Upper lobe of left lung (tissue), 6 donors: ENCODE measurements around the gene PHF1. TPM values are rescaled to one million over a fixed set of nuclear protein-coding genes. Genes with fewer than 3 reads are reported as not detected.

Source experiments
- ATAC-seq, 2 donors: fragments of 200-7000 bp; cut with Tn5 transposase; one replicate each; pipeline ENCODE4 v1.9.1; 2022; ENCODE audit warnings: mild to moderate bottlenecking in 2 of 2, moderate library complexity in 2 of 2; ENCODE audit not compliant: low FRiP score in 2 of 2
- DNase-seq, 2 donors: peaks; one replicate each; pipeline ENCODE4 v3.0.0-alpha.2; 2019 to 2020
- H3K27ac ChIP-seq, 4 donors: fragments of 200-600 bp; sonication (generic); one replicate each; pipeline ENCODE4 v1.5.1; 2016 to 2019
- H3K27me3 ChIP-seq, 4 donors: fragments of 200-600 bp; sonication (generic); one replicate each; pipeline ENCODE4 v1.5.1; 2017 to 2019
- H3K36me3 ChIP-seq, 4 donors: fragments of 200-600 bp; sonication (generic); one replicate each; pipeline ENCODE4 v1.5.1; 2016 to 2019
- H3K4me1 ChIP-seq, 4 donors: fragments of 200-600 bp; sonication (generic); one replicate each; pipeline ENCODE4 v1.5.1; 2018 to 2019
- H3K4me3 ChIP-seq, 4 donors: fragments of 200-600 bp; sonication (generic); one replicate each; pipeline ENCODE4 v1.5.1; 2017 to 2019; ENCODE audit warnings: mild to moderate bottlenecking in 2 of 4, moderate library complexity in 1 of 4
- H3K9me3 ChIP-seq, 4 donors: fragments of 200-600 bp; sonication (generic); one replicate each; pipeline ENCODE4 v1.5.1; 2018 to 2019
- CTCF ChIP-seq, 6 experiments: fragments of 450-650 bp in 4 of 6; fragments of 200-600 bp in 2 of 6; sonication (generic) in 2 of 6; IDR thresholded peaks; one replicate each; pipeline ENCODE4 v1.5.1; 2016 to 2019; ENCODE audit warnings: antibody characterized with exemption in 6 of 6
- EP300 ChIP-seq, 4 donors: sonication (generic); formaldehyde crosslinking; IDR thresholded peaks; one replicate each; pipeline ENCODE4 v1.5.1; 2017; ENCODE audit warnings: antibody characterized with exemption in 4 of 4, control low read depth in 2 of 4
- POLR2A ChIP-seq, 4 donors: fragments of 450-650 bp; IDR thresholded peaks; one replicate each; pipeline ENCODE4 v1.5.1; 2016 to 2017; ENCODE audit warnings: antibody characterized with exemption in 4 of 4, mild to moderate bottlenecking in 2 of 4
- POLR2AphosphoS5 ChIP-seq, 2 donors: sonication (generic); formaldehyde crosslinking; IDR thresholded peaks; one replicate each; pipeline ENCODE4 v1.5.1; 2017; ENCODE audit warnings: antibody characterized with exemption in 2 of 2
- WGBS, 2 donors: methylation state at CpG; one replicate each; pipeline ENCODE4 v1.1.5; 2017 to 2018; 5-methylcytosine and 5-hydroxymethylcytosine counted together
- total RNA-seq, 6 donors: library from RNA; depleted of rRNA in 4 of 6; stranded (reverse); fragments of >200 nt in 4 of 6; gene quantifications; one replicate each; pipeline versions ENCODE4 v1.1.0 to v1.2.1, GENCODE V29; 2016 to 2021
- donor health status: DM: no; HTN: no; CAD: no; lungs with moderate emphysema.
- donor health status: DM: no; HTN: yes; CAD: no; lungs with severe emphysema.

Gene PHF1
- total RNA-seq, 6 donors from 2014 or later, result 61.7 to 150 (median 65.5) TPM

DNA sequence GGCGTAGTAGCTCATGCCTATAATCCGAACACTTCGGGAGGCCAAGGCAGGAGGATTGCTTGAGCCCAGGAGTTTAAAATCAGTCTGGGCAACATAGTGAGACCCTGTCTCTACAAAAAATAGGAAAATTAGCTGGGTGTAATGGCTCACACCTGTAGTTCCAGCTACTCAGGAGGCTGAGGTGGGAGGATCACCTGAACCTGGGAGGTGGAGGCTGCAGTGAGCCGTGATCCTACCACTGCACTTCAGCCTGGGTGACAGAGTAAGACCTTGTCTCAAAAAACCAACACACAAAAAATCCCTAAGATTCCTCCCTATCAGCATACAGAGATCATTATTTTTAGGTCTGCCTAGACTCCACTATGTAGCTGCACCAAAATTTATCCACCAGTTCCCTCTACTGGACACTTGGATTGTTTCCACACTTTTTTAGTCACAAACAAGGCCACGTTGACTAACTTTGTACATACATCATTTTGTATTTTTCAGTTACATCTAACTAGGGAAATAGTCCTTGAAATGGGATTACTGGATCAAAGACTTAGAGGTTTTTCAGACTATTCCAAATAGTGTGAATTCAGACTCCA, 3.6 kb upstream of the PHF1 start:
- DNase-seq (no peak), ATAC-seq (no peak)
- Histone ChIP-seq H3K27me3 (no peaks in the 10 kb centered on the region), H3K36me3 (peaks cover 0 to 9% (median 2%) of the 10 kb centered on the region in 4 donors), H3K27ac (no peak overlapping the region), H3K4me1 (peaks cover 9 to 18% (median 9%) of the 10 kb centered on the region in 4 donors), H3K4me3 (no peak overlapping the region), H3K9me3 (no peaks in the 10 kb centered on the region)
- 82 to 84% methylated on average over 5 of the region's 5 CpGs for WGBS, 2 donors
- TF ChIP-seq POLR2AphosphoS5 (IDR thresholded peaks at IDR 0.05), result no peak
- TF ChIP-seq POLR2A (IDR thresholded peaks at IDR 0.05), result no peak
- peak in 2 of 6 experiments; percentile 13 to 34 for TF ChIP-seq CTCF (IDR thresholded peaks at IDR 0.05)
- no peak for TF ChIP-seq EP300 (IDR thresholded peaks at IDR 0.05)

DNA sequence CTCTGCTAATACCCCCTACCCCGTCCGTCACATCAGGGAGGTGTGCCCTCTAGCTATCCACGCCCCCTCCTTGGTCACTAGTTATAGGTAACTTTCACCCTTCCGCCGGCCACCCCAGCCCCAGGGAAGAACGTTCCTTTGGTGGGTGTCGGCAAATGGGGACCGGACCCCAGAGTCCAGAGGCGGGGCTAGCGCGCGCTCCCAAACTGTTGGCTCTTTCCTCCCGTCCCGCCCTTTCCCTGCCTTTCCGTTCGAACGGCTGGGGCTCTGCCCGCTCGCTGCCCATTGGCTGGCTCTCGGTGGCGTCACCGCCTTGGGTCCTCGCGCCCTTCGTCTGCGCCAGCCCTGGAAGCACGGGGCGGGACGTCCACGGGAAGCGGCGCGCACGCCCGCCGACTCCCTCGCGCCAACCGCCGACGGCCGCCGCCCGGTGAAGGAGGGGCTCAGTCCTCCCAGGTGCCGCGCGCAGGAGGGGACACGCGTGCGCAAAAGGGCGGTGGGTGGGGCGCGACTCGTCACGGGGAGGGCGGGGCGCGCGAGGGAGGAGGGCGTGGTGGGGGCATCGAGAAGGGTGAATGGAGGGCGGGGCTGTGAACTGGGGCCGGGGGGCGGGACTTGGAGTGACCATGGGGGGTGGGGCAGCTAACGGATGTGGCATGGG, 634 bp upstream of the PHF1 start:
- Histone ChIP-seq H3K36me3 (peaks cover 6 to 32% (median 21%) of the 10 kb centered on the region in 4 donors), H3K27me3 (no peaks in the 10 kb centered on the region), H3K9me3 (no peaks in the 10 kb centered on the region), H3K4me3 (peak overlapping the region; percentile 81 to 99 (median 87)), H3K27ac (peak overlapping the region; percentile 96 to 99 (median 98)), H3K4me1 (peaks cover 13 to 27% (median 16%) of the 10 kb centered on the region in 4 donors)
- 0 to 1% methylated on average over 21 to 36 of the region's 65 CpGs for WGBS, 2 donors
- DNase-seq, result peak; percentile 98 to 100
- TF ChIP-seq EP300 (IDR thresholded peaks at IDR 0.05) (peak in 1 of 4 donors; percentile 68), CTCF (IDR thresholded peaks at IDR 0.05) (no peak), POLR2AphosphoS5 (IDR thresholded peaks at IDR 0.05) (peak; percentile 80 to 83), POLR2A (IDR thresholded peaks at IDR 0.05) (peak in 3 of 4 donors; percentile 40 to 72 (median 44))
- peak; percentile 94 to 95 for ATAC-seq

- WGBS, 2 donors, result 43 to 61% methylated on average over 6 of the region's 6 CpGs
- ATAC-seq, result no peak
These were observed 805 bp downstream of the PHF1 start for GRCh38 chr6:33411632-33412005.

DNA sequence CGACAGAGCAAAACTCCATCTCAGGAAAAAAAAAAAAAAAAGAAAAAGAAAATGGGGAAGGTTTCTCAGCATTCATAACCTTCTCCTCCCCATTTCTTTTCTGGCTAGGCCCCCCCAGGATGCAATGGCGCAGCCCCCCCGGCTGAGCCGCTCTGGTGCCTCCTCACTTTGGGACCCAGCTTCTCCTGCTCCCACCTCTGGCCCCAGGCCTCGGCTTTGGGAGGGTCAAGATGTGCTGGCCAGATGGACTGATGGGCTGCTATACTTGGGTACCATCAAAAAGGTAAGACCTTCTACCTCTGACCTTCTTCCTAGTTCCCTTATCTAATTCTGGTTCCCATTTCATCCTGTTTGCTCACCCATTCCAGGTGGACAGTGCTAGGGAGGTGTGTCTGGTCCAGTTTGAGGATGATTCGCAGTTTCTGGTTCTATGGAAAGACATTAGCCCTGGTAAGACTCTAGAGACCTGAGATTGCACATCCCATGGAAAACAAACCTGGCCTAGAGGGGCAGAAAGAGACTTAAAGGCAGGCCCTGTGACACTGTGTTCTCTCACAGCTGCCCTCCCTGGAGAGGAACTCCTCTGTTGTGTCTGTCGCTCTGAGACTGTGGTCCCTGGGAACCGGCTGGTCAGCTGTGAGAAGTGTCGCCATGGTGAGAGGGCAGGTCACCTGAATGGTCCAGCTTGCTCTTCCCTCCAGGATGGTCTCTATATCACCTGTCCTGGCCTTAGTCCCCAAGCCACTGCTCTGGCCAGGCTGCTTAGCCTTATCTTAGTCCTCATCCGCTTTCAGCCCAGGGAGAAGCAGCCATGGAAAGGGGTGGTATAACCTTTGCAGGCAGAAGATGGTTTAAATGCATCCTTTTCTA, 1.6 kb downstream of the PHF1 start:
- Histone ChIP-seq H3K4me3 (peak overlapping the region in 3 of 4 donors; percentile 81 to 99 (median 87)), H3K9me3 (no peaks in the 10 kb centered on the region), H3K27ac (peak overlapping the region; percentile 96 to 99 (median 98)), H3K27me3 (no peaks in the 10 kb centered on the region), H3K36me3 (peaks cover 6 to 43% (median 31%) of the 10 kb centered on the region in 4 donors), H3K4me1 (peaks cover 30 to 49% (median 35%) of the 10 kb centered on the region in 4 donors)
- DNase-seq (peak in 1 of 2 donors; percentile 62), ATAC-seq (no peak)
- TF ChIP-seq CTCF (IDR thresholded peaks at IDR 0.05), result no peak
- TF ChIP-seq EP300 (IDR thresholded peaks at IDR 0.05), result no peak
- TF ChIP-seq POLR2AphosphoS5 (IDR thresholded peaks at IDR 0.05), result no peak
- no peak for TF ChIP-seq POLR2A (IDR thresholded peaks at IDR 0.05)
- WGBS, 2 donors, result 94% methylated on average over 10 of the region's 10 CpGs

More at GRCh38 chr6:33411632-33412005, 805 bp downstream of the PHF1 start:
- Histone ChIP-seq H3K9me3 (no peaks in the 10 kb centered on the region), H3K4me3 (peak overlapping the region; percentile 81 to 99 (median 87)), H3K4me1 (peaks cover 22 to 42% (median 28%) of the 10 kb centered on the region in 4 donors), H3K27me3 (no peaks in the 10 kb centered on the region), H3K27ac (peak overlapping the region; percentile 96 to 99 (median 98)), H3K36me3 (peaks cover 6 to 43% (median 30%) of the 10 kb centered on the region in 4 donors)
- DNase-seq, result no peak
- TF ChIP-seq POLR2AphosphoS5 (IDR thresholded peaks at IDR 0.05) (no peak), CTCF (IDR thresholded peaks at IDR 0.05) (no peak), EP300 (IDR thresholded peaks at IDR 0.05) (no peak), POLR2A (IDR thresholded peaks at IDR 0.05) (no peak)
